ENCODE results near the gene NUTM2F. TPM values are rescaled to one million over a fixed set of nuclear protein-coding genes. Genes with fewer than 3 reads are reported as not detected.
"Not testable (repeated sequence)": the region's sequence is repeated elsewhere in the genome, so short reads cannot be mapped to it uniquely, and the experiment has no call there.

NUTM2F gene
- total RNA-seq, 1 experiment from 2014 or later, result not detected

- DNase-seq (ENCODE audit: low read depth), result not testable (repeated sequence)
Measured at GRCh38 chr9:94316236-94316635, 12.2 kb downstream of the NUTM2F start.

GRCh38 chr9:94315034-94315984, 13.1 kb downstream of the NUTM2F start:
- DNase-seq (ENCODE audit: low read depth), result not testable (repeated sequence)

GRCh38 chr9:94303321-94303720, 25.1 kb downstream of the NUTM2F start:
- DNase-seq (ENCODE audit: low read depth), result no peak

- no peak for DNase-seq (ENCODE audit: low read depth)
Measured at GRCh38 chr9:94302426-94302825, 26.0 kb downstream of the NUTM2F start.

- no peak for DNase-seq (ENCODE audit: low read depth)
Measured at GRCh38 chr9:94301583-94301982, 26.9 kb downstream of the NUTM2F start.

GRCh38 chr9:94300470-94301301, 27.8 kb downstream of the NUTM2F start:
- no peak for DNase-seq (ENCODE audit: low read depth)

- DNase-seq (ENCODE audit: low read depth), result no peak
Measured at GRCh38 chr9:94298949-94299599, 29.4 kb downstream of the NUTM2F start.

- no peak for DNase-seq (ENCODE audit: low read depth)
Measured at GRCh38 chr9:94289691-94290090, 38.8 kb downstream of the NUTM2F start.

GRCh38 chr9:94287877-94288513, 40.4 kb downstream of the NUTM2F start:
- no peak for DNase-seq (ENCODE audit: low read depth)

- DNase-seq (ENCODE audit: low read depth), result no peak
Measured at GRCh38 chr9:94286116-94286515, 42.3 kb downstream of the NUTM2F start.

- no peak for DNase-seq (ENCODE audit: low read depth)
Measured at GRCh38 chr9:94281101-94281500, 47.3 kb downstream of the NUTM2F start.

GRCh38 chr9:94280409-94280989, 47.9 kb downstream of the NUTM2F start:
- DNase-seq (ENCODE audit: low read depth), result no peak

GRCh38 chr9:94277885-94278536, 50.4 kb downstream of the NUTM2F start:
- DNase-seq (ENCODE audit: low read depth), result no peak

GRCh38 chr9:94277029-94277428, 51.4 kb downstream of the NUTM2F start:
- not testable (repeated sequence) for DNase-seq (ENCODE audit: low read depth)

- no peak for DNase-seq (ENCODE audit: low read depth)
Measured at GRCh38 chr9:94270009-94270408, 58.4 kb downstream of the NUTM2F start.

- no peak for DNase-seq (ENCODE audit: low read depth)
Measured at GRCh38 chr9:94269264-94269663, 59.2 kb downstream of the NUTM2F start.
